HCT116 (cell line): Measurements from ENCODE around the gene GRIN3A. TPM values are rescaled to one million over a fixed set of nuclear protein-coding genes. Genes with fewer than 3 reads are reported as not detected.

Source experiments
- ATAC-seq: fragments of 200-7000 bp; cut with Tn5 transposase; 2 replicates; pipeline ENCODE4 v1.9.1; 2020; ENCODE audit warnings: mild to moderate bottlenecking, moderate library complexity
- BruUV-seq: library from RNA; stranded (reverse); fragments of 400-500 nt; replicated peaks from 2 replicates; lab custom pipeline; 2021; lab: Mats Ljungman, UMichigan
- CTCF ChIA-PET: fragments of 300-600 bp; sonication (Branson Sonifier 250); formaldehyde crosslinking; loops from one replicate; lab custom pipeline; 2021; ENCODE audit warnings: antibody characterized with exemption; lab: Charles Lee
- POLR2A ChIA-PET: fragments of 300-600, 350-600 bp; sonication (Branson Sonifier 250); formaldehyde crosslinking; loops from one replicate; lab custom pipeline; 2021; ENCODE audit warnings: antibody characterized with exemption; lab: Charles Lee
- RAD21 ChIA-PET, 2 experiments: fragments of 300-600 bp; sonication (Branson Sonifier 250); formaldehyde crosslinking; loops; one replicate each; lab custom pipeline; 2023; ENCODE audit warnings: low total read pairs in 2 of 2; ENCODE audit not compliant: uncharacterized antibody in 2 of 2, unreplicated experiment in 2 of 2, low non-redundant PET in 1 of 2; lab: Charles Lee
- DNase-seq: peaks from one replicate; pipeline ENCODE4 v3.0.0-alpha.2; 2010; ENCODE audit warnings: low read depth, low spot score
- H2AFZ ChIP-seq: fragments of 200-600 bp; shearing (Covaris generic), sonication (generic); 2 replicates; pipeline ENCODE4 v1.6.1; 2017; ENCODE audit warnings: low read depth, mixed run types, mixed read lengths, antibody characterized with exemption, low read length; ENCODE audit not compliant: poor library complexity, severe bottlenecking
- H3K27ac ChIP-seq: 2 replicates; pipeline ENCODE4 v1.5.1; 2012; ENCODE audit warnings: low read depth, low read length
- H3K27me3 ChIP-seq: fragments of 200-600 bp; sonication (generic); 2 replicates; pipeline ENCODE4 v1.6.1; 2016; ENCODE audit warnings: mixed run types, low read length, mixed read lengths; ENCODE audit not compliant: insufficient read depth
- H3K36me3 ChIP-seq, 2 experiments: fragments of 200-500 bp in 1 of 2; fragments of 200-600 bp in 1 of 2; sonication (Bioruptor generic) in 1 of 2; sonication (generic) in 1 of 2; 2 replicates each; pipeline versions ENCODE4 v1.5.1 to v1.6.1; 2014 to 2016; ENCODE audit warnings: low read length in 2 of 2, inconsistent platforms in 1 of 2, mixed read lengths in 1 of 2, mixed run types in 1 of 2; ENCODE audit not compliant: insufficient read depth in 2 of 2, control insufficient read depth in 1 of 2
- H3K4me1 ChIP-seq, 2 experiments: fragments of 200-600 bp in 1 of 2; sonication (generic) in 1 of 2; 2 replicates each; pipeline versions ENCODE4 v1.5.1 to v1.6.1; 2012 to 2017; ENCODE audit warnings: low read length in 2 of 2, inconsistent platforms in 1 of 2, mild to moderate bottlenecking in 1 of 2, mixed read lengths in 1 of 2, mixed run types in 1 of 2, moderate library complexity in 1 of 2; ENCODE audit not compliant: insufficient read depth in 2 of 2, control insufficient read depth in 1 of 2
- H3K4me2 ChIP-seq: fragments of 200-600 bp; sonication (generic); 2 replicates; pipeline ENCODE4 v1.6.1; 2017; ENCODE audit warnings: mixed run types, low read length, mixed read lengths
- H3K4me3 ChIP-seq, 2 experiments: fragments of 200-600 bp in 1 of 2; sonication (generic) in 1 of 2; replicated peaks in 1 of 2; 2 replicates each; pipeline ENCODE4 v1.5.1; 2011 to 2016; ENCODE audit warnings: low read length in 2 of 2, control low read depth in 1 of 2, low read depth in 1 of 2, mild to moderate bottlenecking in 1 of 2, mixed read lengths in 1 of 2, mixed run types in 1 of 2
- H3K79me2 ChIP-seq: fragments of 200-600 bp; sonication (generic); 2 replicates; pipeline ENCODE4 v1.6.1; 2017; ENCODE audit warnings: mild to moderate bottlenecking, mixed run types, low read length, moderate library complexity, mixed read lengths; ENCODE audit not compliant: insufficient read depth
- H3K9ac ChIP-seq: fragments of 200-600 bp; sonication (generic); 2 replicates; pipeline ENCODE4 v1.6.1; 2016; ENCODE audit warnings: low read length, mixed read lengths
- H3K9me2 ChIP-seq: fragments of 200-600 bp; sonication (generic), shearing (Covaris generic); 2 replicates; pipeline ENCODE4 v1.6.1; 2017; ENCODE audit warnings: mixed run types, mild to moderate bottlenecking, moderate library complexity; ENCODE audit not compliant: insufficient read depth
- H3K9me3 ChIP-seq, 2 experiments: fragments of 200-500 bp in 1 of 2; fragments of 200-600 bp in 1 of 2; sonication (Bioruptor generic) in 1 of 2; sonication (generic) in 1 of 2; 2 replicates each; pipeline ENCODE4 v1.6.1; 2014 to 2017; ENCODE audit warnings: low read length in 2 of 2, mixed read lengths in 2 of 2, inconsistent platforms in 1 of 2, low read depth in 1 of 2, mild to moderate bottlenecking in 1 of 2, mixed run types in 1 of 2, moderate library complexity in 1 of 2; ENCODE audit not compliant: control insufficient read depth in 1 of 2, insufficient read depth in 1 of 2
- H4K20me1 ChIP-seq: fragments of 200-600 bp; sonication (generic), shearing (Covaris generic); 2 replicates; pipeline ENCODE4 v1.6.1; 2017; ENCODE audit warnings: mixed run types, mild to moderate bottlenecking, moderate library complexity; ENCODE audit not compliant: insufficient read depth
- CBX3 ChIP-seq: IDR thresholded peaks from 2 replicates; pipeline ENCODE4 v1.6.1; 2012; ENCODE audit warnings: low read depth
- REST ChIP-seq: IDR thresholded peaks from 2 replicates; pipeline ENCODE4 v1.6.1; 2012; ENCODE audit warnings: low read depth
- SRF ChIP-seq: IDR thresholded peaks from 2 replicates; pipeline ENCODE4 v1.6.1; 2012; ENCODE audit warnings: low read depth
- intact Hi-C: fragments of 100-400 bp; cut with micrococcal nuclease; formaldehyde crosslinking; loops from 2 replicates; pipeline ENCODE4 v1.10.0; 2022
- total RNA-seq: library from RNA; stranded (reverse); gene quantifications from one replicate; pipeline ENCODE4 v1.2.1, GENCODE V29; 2021; ENCODE audit not compliant: unreplicated experiment

The GRIN3A gene
- total RNA-seq, 1 experiment from 2014 or later = not detected

GRCh38 chr9:101591787-101592446, 146.5 kb downstream of the GRIN3A start:
- Histone ChIP-seq H3K9me3 (no peaks in the 10 kb centered on the region), H3K4me3 (no peak overlapping the region), H3K27ac (no peak overlapping the region), H4K20me1 (no peaks in the 10 kb centered on the region), H3K4me1 (peaks cover 0 to 7% of the 10 kb centered on the region in 2 experiments; a peak in 1 of 4 replicates), H3K27me3 (peaks cover 9% of the 10 kb centered on the region; the same call in 1 of the 2 replicates), H2AFZ (no peak overlapping the region), H3K9ac (no peak overlapping the region), H3K9me2 (no peaks in the 10 kb centered on the region), H3K79me2 (no peaks in the 10 kb centered on the region), H3K4me2 (no peak overlapping the region), H3K36me3 (no peaks in the 10 kb centered on the region)
- CTCF ChIA-PET = no interaction called here
- intact Hi-C loops = no loop called here
- POLR2A ChIA-PET = no interaction called here
- no TSS peak for BruUV-seq
- RAD21 ChIA-PET = no interaction called here
- TF ChIP-seq CBX3 = no peak
- no peak for DNase-seq
- ATAC-seq = no peak

DNA sequence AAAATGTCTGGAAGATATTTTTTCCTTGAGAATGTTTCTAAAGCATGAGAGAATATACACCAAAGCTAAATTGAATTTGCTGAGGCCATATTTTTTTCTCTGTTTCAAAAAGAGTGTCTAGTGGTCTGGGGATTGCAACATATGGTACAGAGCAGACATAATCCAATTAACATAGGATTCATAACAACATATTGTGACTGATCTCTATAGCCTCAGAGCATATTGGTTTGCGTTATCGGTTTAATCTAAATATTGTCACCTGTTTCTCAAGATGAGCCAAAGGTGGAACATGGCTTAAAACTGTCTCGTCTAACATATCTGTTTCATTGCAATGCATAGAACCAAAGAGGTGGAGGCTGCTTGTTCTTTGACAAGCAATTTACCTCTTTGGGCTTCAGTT, 147.5 kb downstream of the GRIN3A start:
- ATAC-seq (no peak), DNase-seq (no peak)
- intact Hi-C loops = no loop called here
- H3K9me2 ChIP-seq = no peaks in the 10 kb centered on the region
- no peak overlapping the region for H3K4me3 ChIP-seq
- no peaks in the 10 kb centered on the region for H4K20me1 ChIP-seq
- no peak overlapping the region for H3K4me2 ChIP-seq
- H3K4me1 ChIP-seq = peaks cover 0 to 12% of the 10 kb centered on the region in 2 experiments; a peak in 2 of 4 replicates
- no peak overlapping the region for H3K9ac ChIP-seq
- ChIA-PET POLR2A (no interaction called here), RAD21 (no interaction called here), CTCF (no interaction called here)
- H3K36me3 ChIP-seq = no peaks in the 10 kb centered on the region
- H2AFZ ChIP-seq = no peak overlapping the region
- TF ChIP-seq REST (no peak), SRF (no peak)
- no peak overlapping the region for H3K27ac ChIP-seq
- no peaks in the 10 kb centered on the region for H3K79me2 ChIP-seq
- H3K27me3 ChIP-seq = peaks cover 7% of the 10 kb centered on the region; the same call in 1 of the 2 replicates
- H3K9me3 ChIP-seq = no peaks in the 10 kb centered on the region
- no TSS peak for BruUV-seq
